Activated CD8-positive, alpha-beta memory T cell treated with anti-CD3 and anti-CD28 coated beads for 4 hours (primary cell): ENCODE results near the gene XRCC4.

Experiments
- DNase-seq, 2 donors: peaks; one replicate each; pipeline ENCODE4 v3.0.0-alpha.2; 2020; ENCODE audit warnings: low read depth in 2 of 2

The XRCC4 gene

DNA sequence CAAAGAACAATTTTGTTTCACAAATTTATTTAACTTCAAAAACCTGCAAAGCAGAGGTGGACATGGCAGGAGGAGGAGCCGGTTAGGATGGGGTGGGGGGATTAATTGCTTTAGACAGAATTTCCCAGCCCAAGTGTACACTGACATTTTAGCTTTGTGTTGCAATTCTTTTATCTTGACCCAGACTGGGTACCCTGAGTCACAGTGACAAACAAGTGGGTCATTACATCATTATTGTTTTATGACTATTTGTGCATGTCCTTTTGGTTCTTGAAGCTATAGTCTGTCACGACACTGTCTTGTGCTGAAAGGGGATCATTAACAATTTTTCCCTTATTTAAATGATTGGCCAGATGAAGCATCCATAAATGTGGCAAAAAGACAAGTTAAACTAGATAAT lies 309.7 kb downstream of the XRCC4 start:
- no peak for DNase-seq

- no peak for DNase-seq
Observed at GRCh38 chr5:83388608-83389007, 311.3 kb downstream of the XRCC4 start.

DNA sequence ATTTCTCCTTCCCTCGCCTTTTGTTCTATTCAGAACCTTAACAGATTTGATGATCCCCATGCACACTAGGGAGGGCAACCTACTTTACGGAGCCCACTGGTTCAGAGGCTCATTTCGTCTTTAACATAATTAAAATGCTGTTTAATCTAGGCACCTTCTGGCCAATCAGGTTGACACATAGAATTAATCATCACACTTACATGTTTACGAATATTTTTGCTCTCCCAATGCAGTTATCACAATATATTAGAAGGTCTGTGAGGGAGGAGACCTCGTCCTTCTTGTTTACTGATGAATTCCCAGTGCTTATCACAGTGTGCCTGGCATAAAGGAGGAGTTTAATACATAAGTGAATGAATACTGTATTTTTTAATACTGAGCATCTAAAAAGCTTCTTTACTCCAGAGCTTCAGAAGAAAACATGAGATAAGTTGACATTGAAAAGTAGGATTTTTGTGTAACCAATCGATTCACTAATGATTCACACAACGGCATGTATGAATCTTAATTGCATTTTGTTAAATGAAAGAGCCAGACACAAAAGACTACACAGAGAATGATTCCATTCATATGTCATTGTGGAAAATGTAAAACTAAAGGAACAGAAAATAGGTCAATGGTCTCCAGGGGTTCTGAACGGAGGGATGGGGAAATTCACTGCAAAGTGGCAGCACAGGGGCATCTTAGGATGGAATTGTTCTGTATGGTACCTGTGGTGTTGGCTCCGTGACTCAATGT lies 315.6 kb downstream of the XRCC4 start:
- no peak for DNase-seq

DNA sequence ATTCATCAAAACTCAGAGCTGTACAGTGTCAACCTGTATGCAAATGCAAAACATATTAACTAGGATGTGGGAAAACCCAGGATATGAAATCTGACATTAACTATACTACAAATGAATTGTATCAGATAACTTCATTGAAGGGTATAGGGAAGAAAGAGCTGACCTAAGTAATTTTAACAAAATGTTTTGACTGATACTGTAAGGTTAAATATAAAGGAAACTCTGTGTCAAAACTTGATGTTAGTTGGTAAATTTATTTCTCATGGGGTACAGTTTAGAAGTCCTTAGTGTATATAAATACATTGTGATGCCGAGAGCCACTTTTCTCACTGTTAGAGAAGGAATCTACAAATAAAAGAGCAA lies 316.1 kb downstream of the XRCC4 start:
- no peak for DNase-seq

DNA sequence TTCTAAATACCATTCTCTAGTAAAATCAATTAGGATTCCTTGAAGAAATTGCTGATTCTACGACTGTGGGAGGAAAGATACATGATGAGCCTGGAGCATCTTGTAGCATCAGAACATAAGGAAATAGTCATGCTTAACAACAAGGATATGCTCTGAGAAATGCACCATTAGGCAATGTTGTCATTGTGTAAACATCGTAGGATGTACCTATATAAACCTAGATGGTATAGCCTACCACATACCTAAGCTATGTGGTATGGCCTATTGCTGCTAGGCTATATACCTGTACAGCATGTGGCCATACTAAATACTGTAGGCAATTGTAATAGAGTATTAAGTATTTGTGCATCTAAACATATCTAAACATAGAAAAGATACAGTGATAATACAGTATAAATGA lies 316.8 kb downstream of the XRCC4 start:
- no peak for DNase-seq

- DNase-seq = no peak
Observed at GRCh38 chr5:83396662-83397061, 319.3 kb downstream of the XRCC4 start.

DNA sequence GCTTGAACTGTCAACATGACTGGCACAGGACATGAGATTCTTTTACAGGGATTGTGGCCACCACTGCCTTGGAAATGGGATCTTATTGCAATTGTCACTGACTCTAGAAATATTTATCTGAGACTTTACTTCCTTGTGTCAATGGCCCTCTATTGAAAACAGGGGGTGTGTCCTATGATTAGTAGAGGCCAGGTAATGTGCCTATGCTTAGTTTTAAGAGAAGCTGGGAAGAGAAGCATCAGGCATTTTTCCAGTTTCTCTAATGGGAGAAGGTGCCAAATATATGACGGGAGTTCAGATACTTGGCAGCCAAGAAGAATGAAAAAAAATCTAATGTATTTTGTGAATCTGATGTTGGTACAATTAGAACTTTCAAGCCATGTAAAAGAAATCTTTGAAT lies 320.3 kb downstream of the XRCC4 start:
- no peak for DNase-seq

DNA sequence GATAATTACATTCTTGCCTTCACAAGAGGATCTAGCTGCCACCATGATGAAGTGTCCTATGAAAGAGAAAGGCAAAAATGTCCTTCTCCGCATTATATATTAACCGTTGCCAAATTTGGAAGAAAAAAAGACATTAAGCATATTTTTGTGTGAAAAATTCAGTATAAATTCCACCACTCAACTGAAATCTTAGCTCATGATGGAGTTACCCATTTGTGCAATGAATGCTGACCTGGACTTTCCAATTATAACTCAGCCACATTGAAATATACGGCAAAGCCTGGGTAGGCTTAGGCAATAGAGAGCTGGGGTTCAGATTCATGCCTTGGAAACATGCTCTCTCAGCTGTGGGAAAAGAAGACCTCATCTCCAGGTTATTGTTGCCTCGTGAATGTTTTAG lies 322.9 kb downstream of the XRCC4 start:
- no peak for DNase-seq

DNA sequence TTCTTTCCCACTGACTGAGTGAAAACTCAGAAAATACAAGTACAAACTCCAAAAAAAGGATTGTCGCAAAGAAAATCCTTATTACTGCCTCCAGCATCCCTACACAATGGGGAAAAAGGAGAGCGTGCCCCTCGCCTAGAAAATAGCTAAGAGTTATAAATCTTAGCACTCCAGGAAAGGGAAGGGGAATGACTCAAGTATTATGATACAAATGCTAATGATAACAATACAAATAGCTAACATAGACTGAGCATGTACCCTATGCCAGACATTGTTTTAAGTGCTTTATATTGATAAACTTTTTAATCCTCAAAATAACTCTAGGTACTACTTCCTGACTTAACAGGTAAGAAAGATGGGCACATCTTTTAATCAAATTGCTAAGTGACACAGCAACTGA lies 323.4 kb downstream of the XRCC4 start:
- no peak for DNase-seq

GRCh38 chr5:83401122-83401731 lies 323.9 kb downstream of the XRCC4 start:
- no peak for DNase-seq

- DNase-seq = no peak
Observed at GRCh38 chr5:83401775-83402174, 324.4 kb downstream of the XRCC4 start.
